CD1c-positive myeloid dendritic cell (primary cell): ENCODE data around the gene PABPN1L.

Source experiments
- DNase-seq: peaks from one replicate; pipeline ENCODE4 v3.0.0-alpha.2; 2016; ENCODE audit errors: extremely low spot score

Gene PABPN1L

DNA sequence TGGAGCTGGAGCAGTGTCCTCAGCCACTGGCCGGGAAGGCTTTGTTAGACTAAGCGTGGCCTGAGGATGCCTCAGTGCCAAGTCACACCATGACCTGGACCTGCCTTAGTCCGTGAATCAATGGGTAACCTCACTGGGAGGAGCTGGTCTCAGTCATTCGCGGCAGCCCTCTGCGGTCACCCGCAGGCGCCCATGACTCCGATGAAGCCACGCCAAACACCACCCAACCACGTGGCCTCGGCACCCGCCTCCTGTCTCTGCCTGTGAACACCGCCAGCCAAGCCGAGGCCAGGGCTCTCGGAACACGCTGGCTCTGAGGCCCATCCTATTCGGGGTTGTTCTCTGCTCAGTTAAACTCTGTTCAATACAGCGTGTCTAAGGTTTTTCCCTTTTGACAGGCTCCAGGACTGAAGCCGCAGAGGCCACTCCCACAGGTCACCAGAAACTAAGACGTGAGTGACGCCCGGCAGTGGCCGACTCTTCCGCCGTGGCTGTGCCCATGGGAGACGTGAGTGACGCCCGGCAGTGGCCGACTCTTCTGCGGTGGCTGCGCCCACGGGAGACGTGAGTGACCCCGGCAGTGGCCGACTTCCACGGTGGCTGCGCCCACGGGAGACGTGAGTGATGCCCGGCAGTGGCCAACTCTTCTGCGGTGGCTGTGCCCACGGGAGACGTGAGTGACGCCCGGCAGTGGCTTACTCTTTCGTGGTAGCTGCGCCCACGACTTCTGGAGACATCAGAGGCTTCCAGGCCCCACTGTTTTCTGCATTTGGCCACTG lies 16.8 kb upstream of the PABPN1L start:
- no peak for DNase-seq

DNA sequence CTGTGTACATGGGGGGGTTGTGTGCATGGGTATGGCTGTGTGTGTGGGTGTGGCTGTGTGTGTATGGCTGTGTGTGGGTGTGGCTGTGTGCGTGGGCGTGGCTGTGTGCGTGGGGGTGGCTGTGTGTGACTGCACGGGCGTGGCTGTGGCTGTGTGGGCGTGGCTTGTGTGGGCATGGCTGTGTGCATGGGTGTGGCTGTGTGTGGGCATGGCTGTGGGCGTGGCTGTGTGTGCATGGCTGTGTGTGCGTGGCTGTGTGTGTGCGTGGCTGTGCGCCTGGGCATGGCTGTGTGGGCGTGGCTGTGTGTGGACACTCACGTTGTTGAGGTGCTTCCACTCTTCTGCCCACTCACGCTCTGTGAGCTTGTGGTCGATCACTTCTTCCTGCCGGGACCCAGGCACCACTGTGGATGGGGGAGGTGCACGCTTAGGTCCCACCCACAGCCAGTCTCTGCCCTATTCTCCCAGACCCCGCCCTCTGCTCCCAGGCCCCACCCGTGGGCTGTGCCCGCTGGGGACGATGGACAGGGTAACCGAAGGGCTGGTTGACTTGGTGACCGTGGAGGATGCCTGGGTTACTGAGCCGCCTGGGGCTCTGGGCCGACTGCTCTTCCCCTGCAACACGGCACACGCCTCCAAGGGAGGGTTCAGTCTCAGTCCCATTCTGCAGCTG lies 16.0 kb upstream of the PABPN1L start:
- DNase-seq, result no peak

DNA sequence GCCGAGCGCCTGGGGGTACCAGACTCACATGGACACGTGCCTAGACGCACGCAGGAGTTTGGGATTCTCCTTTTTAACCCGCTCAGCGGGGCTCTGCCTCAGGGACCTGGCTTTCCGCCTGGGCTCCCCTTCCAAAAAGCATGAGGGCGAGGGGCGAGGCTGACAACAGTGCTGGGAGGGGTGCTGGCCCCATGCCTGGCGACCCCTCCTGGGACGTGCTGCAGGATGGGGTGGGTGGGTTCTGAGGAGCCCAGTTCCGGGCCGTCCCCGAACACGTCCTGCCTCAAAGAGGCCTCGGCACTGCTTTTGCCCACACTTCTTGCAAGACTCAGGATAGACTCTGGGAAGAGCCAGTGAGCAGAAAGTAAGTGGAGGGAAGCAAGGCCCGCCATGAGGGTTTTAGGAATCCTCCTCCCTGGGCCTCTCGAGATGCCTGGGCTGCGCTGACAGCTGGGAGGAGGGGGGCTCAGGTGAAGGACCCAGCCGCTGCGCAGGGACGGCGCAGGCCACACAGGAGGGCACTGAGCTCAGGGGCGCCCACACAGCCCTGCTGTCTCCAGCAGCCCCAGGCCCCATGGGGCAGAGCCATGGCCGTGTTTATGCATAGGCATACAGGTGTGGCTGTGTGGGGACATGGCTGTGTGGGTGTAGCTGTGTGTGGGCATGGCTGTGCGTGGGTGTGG lies 15.4 kb upstream of the PABPN1L start:
- DNase-seq, result no peak

DNA sequence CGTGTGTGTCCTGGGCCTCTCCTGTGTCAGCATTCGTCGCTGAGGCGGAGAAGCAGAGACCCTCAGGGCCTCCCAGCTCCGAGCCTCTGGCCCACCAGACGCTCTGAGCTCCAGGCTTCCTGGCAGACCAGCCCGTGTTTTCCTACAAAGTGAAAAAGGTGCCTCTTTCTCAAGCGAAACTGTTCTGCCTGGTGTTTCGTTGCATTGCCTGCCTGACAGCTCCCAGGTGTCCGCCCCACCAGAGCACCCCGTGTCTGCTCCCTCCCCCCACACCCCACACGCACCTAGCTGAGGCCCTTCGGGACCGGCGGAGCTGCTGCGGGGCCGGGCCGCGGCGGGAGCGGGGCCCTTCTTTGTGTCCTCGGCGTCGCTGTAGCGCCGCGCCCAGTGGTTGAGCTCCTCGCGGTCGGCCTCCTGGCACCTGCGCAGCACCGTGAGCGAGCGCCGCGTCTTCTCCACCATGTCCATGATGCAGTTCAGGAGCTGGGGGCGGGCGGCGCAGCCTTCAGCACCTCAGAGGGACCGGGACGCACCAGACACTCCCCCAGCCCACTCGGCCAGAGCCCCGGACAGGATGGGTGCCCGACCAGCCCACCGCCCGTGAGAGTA lies 14.7 kb upstream of the PABPN1L start:
- no peak for DNase-seq

DNA sequence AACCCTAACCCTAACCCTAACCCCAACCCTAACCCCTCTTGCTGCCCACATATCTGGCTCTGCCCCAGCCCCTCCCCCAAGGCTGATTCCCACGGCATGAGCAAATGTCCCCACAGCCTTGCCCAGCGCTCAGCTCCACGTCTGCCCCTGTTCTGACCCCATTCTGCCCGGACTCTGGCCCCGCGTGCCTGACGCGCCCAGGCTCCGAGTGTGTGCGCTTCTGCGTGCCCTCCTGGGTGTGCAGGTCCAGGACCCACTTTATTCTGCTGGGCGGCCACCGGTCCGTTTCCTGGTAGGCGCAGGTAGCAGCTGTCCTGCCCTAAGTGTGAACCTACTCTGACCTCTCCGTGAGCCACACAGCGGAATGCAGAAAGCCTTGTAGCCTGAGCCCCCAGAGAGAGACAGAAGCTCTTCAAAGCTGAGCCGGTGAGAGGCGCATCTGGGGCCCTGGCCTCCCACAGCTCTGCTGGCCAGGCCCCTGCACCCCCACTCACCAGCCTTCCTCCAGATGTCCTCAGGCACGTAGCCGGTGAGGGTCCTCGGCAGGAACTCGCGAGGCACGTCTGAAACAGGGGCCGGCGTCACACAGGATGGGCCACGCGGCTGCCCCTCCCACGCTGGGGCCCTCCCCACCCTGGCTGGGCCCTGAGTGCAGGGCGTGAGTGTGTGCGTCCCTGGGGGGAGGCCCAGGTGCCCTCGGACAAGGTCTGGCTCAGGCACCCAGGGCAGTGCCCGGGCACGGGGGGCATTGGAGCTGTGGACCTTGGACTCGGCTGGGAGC lies 14.0 kb upstream of the PABPN1L start:
- no peak for DNase-seq

DNA sequence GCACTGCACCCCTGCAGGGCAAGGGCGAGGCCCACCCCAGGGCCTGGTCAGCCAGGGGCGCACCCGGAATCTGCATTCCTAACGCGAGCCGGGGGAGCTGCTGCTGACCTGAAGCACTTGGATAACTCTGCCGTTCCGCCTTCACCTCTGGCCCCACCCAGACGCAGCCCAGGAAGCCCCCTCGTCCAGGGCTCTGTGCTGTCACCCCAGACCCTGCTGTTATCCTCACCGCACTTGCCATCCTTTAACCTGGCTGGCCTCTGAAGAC lies 13.3 kb upstream of the PABPN1L start:
- DNase-seq, result no peak

DNA sequence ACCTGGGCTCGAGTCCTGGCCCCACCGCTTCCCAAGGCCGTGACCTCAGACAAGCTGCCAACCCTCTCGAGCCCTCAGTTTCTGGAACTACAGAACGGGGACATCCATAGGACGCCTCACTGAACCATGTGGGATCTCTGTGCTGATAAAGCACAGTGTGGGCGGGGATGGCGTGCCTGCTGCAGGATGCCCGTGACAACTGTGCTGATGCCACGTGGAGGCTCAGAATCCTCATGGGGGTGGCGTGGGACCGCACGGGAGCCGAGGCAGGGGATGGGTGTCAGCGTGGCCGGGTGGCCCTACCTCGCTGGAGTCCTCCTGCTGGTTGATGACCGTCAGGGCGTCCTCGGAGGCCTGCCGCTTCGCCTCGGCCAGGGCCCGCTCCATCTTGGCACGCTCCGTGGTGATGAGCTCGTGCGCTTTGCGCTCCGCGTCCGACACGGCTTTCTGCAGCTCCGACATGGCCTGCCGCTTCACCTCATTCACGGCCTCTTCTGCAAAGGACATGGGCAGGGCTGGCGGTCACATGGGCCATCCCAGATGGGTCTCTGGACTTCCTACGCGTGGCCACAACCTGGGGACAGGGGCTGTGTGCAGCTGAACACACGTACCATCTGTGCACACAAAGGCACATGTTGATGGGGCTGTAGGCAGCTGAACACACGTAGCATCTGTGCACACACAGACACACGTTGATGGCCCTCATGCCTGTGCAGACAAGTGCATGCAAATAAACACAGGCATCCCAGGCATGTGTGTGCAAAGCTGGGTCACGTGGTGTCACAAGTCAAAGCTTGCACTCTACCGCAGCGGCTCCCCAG lies 12.7 kb upstream of the PABPN1L start:
- no peak for DNase-seq

DNA sequence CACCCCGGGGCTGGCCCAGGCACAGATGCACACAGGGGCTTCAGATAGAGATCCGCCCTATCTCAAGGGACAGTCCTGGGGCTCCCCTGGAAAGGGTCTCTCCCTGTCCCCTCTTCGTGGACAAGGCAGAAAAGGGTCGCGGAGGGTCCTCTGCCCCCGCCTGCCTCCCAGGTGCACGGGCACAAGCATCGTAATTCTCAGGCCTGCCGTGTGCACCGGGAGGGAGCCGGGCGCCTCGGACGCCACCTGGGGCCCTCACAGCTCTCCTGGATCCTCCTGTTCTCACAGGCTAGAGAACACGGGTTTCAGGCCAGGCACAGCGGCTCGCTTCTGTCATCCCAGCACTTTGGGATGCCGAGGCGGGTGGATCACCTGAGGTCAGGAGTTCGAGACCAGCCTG lies 11.9 kb upstream of the PABPN1L start:
- DNase-seq, result no peak

DNA sequence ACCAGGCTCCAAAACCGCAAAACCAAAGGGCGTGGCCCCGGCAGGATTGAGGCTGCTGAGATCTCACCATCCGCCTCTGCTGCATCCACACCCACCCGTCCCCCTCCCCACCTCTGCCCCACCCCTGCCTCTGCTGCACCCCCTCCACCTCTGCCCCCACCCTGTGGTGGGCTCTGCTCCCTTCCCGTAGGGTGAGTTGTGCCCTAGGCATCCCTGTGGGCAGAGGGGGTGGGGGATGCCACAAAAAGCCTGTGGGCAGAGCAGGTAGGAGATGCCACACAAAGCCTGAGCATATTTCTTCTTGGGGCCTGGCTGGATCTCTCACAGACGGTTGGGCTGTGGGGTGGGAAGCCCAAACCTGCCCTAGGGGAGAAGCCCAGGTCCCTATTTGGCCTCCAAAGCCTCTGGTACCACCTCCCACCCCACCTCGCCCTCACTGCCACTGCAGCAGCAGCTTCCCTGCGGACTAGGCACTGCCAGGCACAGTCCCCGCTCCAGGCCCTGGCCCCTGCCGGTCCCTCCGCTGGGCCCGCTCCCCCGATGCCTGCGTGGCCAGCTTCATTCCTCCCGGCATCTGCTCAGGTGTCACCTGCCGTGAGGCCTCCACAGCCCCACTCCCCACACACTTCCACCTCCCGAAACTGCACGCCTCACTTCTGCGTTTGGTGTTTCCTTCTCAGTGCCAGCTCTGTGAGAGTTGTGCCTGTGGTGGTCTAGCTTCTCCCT lies 11.3 kb upstream of the PABPN1L start:
- no peak for DNase-seq

DNA sequence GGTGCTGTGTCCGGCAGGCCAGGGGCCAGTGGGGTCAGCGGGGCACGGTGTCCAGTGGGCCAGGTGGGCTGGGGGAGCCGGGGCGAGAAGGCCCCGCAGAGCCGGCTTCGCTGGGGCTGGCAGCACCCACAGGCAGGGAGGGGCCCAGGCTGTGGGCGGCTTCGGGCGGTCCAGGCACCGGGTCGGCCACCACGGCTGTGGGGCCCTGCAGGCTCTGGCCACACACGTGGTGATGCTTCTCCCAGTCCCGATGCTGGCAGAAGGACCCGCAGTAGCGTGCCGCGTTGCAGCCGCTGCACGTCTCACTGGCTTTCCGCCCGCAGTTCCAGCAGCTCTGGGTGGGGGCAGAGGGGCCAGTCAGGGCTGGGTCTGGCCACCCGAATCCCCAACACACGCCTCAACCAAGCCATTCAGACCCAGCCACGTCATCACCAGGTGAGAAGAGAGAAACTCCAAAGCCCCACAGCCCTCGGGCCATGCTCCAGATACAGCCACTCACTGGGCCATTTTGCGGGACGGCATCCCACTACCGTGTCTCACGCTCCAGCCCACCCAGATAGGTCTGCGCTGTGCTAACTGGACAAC lies 10.6 kb upstream of the PABPN1L start:
- no peak for DNase-seq

DNA sequence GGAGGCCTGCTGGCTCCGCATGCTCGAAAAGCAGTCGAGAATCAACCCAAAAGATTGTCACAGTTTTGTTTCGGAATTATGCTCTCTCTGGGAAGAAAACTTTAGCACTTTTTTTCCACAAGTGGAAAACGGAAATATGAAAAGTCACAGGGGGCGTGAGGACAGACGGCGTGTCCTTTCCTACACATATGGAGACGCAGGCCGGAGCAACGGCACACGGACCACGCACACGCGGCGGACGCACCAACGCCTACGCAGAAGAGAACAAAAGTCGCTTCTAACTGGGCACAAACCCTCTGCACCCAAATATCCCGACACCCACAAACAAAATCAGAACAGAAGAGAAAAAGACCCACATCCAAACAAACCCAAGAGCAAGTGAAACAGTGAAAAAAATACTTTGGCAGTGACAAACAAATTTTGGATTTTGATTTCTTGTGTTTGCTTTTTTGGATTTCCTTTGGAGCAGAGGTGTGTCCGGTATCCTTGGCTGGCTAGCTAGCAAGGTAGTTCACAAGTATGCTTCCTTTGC lies 9.3 kb upstream of the PABPN1L start:
- DNase-seq, result no peak

DNA sequence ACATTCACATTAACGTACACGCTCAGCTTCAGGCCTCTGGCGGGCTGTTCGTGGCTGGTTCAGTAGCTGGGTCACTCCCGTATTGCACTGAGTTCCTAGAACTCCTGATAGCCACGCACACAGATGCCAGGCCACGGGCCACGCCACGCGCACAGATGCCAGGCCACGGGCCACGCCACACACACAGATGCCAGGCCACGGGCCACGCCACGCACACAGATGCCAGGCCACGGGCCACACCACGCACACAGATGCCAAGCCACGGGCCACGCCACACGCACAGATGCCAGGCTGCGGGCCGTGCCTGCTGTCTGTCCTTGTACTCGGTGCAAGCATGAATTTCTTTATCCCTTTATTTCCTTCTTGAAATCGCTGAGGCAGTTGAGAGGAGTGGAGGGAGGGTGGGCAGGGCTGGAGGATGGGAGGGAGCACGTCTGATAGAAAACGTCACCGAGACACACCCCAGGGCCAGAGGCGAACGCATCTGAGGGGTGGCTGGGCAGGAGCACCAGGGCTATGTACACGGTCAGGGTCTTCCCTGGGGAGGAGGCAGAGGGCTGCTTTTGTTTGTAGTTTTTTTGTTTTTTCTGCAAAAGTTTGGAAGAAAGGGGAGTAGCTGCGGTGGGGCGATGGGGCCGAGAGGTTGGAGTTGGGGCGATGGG lies 8.6 kb upstream of the PABPN1L start:
- no peak for DNase-seq

DNA sequence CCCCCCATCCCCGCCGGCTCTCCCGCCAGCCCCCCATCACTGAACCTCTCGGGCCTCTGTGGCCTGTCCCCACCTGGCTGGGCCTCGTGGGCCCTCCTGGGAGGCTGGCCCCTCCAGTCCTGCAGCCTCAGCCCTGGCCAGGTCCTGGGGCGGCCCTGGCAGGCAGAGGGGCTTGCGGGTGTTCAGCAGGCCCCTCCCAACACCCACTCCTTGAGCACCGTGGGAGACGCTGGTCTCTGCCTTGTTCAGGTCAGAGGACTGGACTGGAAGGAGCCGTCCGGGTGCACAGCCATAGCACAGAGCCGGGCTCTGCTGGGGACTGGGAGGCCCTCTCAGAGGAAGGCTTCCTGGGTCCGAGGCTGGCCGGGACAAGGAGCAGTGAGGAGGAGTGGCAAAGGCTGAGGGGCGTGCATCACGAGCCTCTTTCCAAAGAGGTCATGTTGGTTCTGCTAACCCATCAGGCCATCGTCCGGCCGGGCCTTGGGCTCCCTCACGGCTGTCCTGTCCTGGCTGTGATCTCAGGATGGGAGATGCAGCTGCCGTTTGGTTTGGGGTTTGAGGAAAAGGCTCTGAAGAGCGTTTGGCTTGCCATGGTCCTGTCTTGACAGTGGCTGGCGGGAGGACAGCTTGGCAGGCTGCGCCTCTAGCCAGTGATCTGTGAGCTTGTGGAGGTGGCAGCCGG lies 6.3 kb upstream of the PABPN1L start:
- DNase-seq, result no peak

DNA sequence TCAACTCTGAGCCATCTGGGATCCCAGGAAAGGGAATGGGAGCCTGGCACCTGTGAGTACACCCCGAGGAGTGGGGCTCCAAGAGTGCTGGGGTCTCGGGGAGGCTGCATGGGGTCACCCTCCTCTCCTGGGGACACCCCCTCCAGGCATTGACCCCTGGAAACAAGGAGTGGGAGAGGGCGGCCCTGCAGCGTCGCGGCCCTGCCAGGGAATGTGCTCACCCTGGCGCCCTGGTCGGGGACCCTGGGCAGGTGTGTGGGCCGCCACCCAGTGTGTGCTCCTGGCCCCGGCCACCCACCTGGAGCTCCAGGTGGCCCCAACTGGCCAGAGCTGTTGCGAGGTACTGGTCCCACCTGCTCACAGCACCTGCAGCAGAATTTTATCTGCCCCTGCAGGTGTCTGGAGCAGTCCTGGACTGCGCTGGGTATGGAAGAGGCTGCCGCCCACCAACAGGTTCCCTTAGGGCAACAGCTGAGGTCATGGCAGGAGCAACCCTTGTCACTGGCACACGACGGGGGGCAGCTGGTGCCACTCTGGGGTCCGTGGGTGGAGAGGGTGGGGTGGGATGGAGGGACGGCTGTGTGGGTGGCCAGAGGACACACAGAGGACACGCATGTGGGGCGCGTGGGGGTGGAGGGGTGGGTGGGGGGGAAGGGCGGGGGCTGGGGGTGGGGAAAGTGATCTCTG lies 5.4 kb upstream of the PABPN1L start:
- no peak for DNase-seq

DNA sequence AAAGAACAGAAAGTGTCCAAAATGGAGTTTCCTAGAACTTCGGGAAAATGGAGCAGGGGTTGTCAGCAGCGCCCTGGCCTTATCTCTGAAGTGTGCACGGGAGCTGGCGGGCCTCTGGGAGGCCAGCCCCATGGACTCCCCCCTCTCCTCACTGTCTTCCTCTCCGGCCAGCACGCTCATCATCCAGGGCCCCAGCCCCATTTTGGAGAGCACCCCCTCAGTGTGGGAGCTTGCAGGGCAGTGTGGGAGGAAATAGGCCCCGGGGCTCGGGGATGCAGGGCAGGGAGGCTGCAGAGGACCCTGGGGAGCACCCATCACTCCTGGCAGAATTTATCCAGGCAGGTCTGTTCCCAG lies 4.9 kb upstream of the PABPN1L start:
- DNase-seq, result no peak

DNA sequence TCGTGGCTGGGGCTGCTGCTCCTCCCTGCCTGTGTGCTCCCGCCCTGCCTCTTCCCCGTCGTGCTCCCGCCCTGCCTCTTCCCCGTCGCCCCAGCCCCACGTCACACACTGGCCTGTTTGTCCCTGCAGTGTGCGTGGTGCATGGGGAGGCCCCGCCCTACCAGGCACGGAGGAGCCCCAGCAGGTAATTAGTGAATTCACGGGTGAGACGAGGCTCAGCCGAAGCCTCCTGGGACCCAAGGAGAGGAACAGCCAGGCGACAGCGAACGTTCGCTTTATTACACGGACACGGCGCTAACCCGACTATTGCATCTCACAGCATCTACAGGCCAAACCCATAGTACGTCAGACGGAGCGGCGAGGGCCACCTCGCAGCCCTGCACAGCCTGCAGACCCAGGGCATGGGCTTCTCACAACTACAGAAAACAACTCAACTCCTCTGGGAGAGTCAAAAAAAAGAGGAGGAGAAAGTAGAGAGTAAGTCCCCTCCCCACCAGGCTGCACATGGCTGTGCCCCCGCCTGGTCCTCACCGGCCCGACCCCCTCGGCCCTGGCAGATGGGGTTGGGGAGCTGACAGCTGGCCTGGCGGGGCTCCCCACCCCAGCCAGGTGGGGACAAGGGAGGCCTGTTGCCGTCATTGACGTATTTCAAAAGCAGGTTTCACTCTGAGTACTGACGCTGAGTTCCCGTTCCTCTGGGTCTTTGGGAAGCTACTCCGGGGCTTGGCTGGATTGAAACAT lies 4.3 kb upstream of the PABPN1L start:
- peak; percentile 61 for DNase-seq

DNA sequence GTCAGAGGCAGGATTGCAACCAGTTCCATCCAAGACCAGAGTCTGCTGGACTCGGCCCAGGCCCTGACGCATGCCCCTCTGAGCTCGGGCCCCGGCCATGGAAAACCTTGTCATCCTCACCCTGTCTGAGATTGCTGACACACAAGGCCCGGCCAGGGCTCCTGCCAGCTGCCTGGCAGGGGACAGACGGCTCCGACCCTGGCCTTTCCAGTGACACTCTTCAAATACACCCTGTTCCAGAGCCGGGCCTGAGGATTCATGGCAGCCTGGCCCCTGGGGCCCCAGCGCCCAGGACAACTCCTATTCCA lies 3.2 kb upstream of the PABPN1L start:
- DNase-seq, result no peak
